GM19397 (cell line): ENCODE measurements around the gene SAV1.
"Not testable (repeated sequence)": the region's sequence is repeated elsewhere in the genome, so short reads cannot be mapped to it uniquely, and the experiment has no call there.

ENCODE experiments used
- ATAC-seq: cut with Tn5 transposase; IDR thresholded peaks from one replicate; pipeline ENCODE4 v1.9.1; 2021; ENCODE audit warnings: mild to moderate bottlenecking, moderate library complexity; ENCODE audit not compliant: unreplicated experiment

SAV1 gene

DNA sequence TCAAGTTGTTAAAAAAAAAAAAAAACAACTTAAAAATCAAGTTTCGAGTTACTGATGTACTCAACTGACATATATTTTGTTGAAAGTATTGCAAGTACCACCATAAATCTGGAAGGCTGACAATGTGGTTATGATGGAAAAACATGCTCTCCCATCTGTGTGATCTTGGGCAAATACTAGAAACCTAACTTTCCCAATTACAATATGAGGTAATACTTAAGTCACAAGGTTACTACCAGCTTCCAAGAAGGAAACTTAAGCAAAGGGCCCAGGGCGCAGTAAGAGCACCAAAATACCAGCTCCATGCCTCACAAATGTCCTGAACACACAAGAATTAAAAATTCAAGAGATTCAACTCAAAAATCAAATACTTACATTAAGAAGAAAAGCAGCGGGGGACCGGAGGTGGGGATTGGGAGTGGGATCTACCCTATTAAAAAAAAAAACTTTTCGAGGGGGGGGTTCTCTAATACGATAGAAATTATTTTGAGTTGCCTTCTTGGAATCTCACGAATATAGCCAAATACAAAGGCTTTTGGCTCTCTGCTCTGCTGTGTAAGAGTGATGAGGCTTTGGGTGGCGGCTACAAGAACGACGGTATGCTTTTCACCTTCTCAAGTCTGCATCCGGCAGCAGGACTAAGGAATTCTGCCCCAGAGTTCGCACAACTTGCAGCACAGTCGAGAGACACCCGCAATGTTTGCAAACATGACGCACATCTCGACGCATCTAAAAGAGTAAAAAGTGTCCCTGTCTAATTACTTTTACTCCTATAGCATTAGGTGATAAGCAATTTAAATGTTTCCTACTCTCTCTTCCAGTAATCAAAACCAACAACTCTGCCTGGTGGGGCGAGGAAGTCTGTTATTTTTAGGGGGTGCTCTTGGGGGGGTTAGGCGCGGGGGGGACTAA is 1.1 kb downstream of the SAV1 start:
- no peak for ATAC-seq

DNA sequence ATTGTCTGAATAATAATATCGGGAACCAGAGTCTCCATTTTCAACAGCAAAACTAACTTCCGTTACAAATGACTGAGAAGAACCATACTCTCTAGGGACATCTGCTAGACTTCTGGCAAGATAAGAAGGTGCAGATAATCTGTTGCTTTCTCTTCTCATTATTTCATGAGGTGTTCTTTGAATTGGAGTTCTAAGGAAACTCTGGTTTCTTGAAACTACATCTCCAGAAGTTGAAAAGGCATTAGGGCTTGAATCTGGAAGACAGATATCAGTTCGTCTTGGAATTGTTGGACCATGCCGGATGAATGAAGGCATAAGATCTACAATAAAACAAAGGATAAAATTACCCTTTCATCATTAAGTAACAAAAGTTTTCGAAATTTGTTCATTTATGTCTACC is 2.8 kb downstream of the SAV1 start:
- not testable (repeated sequence) for ATAC-seq

DNA sequence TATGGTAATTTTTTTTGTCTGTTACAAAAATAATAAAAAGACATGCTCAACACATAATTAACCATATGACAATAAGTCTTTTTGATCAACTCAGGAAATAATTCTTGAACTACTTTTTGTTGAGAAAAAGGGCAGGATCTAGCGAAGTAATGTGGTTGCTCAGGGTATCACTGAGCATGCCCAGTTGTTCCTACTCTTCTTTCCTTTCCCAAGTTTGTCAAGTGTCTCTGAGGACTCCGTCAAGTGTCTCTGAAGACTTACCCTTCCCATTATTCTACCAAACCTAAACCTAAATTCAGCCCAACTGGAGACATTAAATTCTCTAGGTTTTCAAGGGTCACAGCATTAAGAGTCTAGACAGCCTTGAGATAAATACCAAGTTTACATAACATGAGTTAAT is 3.5 kb downstream of the SAV1 start:
- ATAC-seq = not testable (repeated sequence)

DNA sequence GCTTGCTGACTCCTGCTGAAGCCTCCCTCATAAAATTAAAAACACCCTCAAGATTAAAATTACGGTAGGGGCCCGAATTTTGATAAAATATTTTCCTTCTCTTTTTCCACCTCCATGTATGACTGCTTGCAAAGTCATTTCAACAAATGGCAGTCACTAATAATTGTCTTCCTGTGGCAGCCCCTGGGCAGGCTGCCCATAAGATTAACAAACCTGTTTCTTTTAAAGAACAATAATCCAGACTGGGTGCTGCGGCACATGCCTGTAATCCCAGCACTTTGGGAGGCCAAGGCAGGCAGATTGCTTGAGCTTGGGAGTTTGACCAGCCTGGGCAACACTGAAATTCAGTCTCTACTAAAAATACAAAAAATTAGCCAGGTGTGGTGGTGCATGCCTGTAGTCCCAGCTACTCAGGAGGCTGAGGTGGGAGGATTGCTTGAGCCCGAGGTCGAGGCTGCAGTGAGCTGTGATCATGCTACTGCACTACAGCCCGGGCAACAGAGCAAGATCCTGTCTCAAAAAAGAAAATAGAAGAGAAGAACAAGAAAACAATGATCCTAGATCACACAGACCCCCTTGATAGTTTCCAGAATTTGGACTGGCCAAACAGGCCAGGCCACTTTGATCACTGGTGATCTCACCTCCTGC is 8.7 kb downstream of the SAV1 start:
- no peak for ATAC-seq

GRCh38 chr14:50658203-50658602 is 9.9 kb downstream of the SAV1 start:
- no peak for ATAC-seq

- no peak for ATAC-seq
Measured at GRCh38 chr14:50657753-50658152, 10.4 kb downstream of the SAV1 start.

- no peak for ATAC-seq
Measured at GRCh38 chr14:50656776-50657175, 11.3 kb downstream of the SAV1 start.

DNA sequence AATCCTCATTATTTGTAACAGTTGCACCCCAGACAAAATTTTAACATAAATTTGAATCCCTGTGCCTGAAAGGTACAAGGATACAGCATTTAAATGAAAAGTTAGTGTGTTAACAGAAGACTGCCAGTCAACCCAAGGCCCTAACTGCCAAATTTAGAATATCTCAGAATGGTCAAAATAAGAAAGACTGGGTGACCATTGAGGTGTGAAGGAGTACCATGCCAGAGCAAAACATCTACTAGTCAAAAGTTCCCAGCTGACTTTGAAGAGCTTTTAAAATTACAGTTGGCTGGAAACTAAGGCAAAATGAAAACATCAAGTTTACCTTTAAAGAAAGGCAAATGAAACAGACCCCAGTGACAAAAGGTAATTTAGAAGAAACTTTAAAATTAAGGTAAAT is 18.4 kb downstream of the SAV1 start:
- ATAC-seq = no peak

GRCh38 chr14:50647753-50648152 is 20.4 kb downstream of the SAV1 start:
- no peak for ATAC-seq

GRCh38 chr14:50647282-50647681 is 20.8 kb downstream of the SAV1 start:
- ATAC-seq = peak; percentile 91

DNA sequence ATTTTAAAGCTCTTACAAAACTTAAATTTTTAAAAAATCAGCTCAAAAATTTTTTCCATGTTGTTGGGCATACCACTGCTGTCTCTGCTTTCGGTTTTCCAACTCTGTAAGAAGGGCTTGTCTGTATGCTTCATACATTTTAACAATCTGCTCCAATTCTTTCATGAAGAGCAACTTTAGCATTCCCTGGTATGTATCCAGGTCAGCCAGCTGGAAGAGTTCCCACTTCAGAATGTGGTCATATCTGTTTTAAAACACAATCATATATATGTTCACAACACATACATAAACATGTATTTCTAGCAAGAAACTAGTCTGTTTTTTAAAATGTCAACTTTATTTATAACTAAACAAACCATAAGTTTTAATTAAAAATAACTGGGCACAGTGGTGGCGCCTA is 33.0 kb downstream of the SAV1 start:
- ATAC-seq = no peak

DNA sequence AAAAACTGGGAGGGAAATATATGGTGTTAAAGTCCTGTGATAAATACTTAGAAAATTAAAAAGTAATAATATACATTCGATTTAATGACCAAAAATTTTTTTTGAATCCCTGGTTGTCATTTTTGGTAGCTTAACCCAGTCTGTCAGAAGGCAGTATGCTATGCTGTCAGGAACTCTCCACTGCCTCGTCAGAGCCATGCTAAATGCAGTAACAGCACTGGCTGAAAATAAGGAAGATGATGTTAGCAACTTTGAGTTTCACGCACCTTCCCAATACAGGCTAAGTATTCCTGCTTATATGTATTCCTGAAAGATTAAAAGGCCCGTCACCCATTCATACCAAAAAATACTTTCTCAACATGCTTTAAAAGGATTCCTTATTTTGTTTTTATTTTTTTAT is 34.2 kb downstream of the SAV1 start:
- ATAC-seq = no peak

DNA sequence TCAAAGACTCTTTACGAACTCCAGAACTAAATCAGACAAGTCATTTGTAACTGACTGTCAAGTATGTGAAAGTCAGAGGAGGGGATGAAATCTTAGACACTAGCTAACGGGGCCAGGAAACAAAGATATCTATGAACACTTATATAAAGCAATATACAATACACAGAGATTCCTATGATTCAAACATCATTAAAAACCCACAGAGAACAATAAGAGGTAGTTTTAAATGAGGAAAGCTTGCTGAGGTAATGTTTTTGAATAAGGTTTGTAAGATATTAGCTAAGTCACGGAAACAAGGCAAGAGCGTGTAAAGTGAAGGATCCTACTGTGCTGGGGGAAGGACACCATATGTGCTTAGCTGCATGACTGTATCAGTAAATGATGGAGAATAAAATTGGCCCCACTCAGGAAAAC is 36.7 kb downstream of the SAV1 start:
- no peak for ATAC-seq

DNA sequence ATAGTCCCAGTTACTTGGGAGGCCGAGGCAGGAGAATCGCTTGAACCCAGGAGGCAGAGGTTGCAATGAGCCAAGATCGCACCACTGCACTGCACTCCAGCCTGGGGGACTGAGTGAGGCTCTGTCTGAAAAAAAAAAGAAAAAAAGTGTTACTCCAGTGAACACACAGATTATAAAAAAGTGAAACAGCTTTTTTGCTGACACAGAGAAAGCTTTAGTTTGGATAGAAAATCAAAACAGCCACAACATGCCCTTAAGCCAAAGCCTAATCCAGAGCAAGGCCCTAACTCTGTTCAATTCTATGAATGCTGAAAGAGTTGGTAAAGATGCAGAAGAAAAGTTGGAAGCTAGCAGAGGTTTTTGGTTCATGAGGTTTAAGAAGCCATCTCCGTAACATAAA is 43.2 kb downstream of the SAV1 start:
- ATAC-seq = not testable (repeated sequence)

DNA sequence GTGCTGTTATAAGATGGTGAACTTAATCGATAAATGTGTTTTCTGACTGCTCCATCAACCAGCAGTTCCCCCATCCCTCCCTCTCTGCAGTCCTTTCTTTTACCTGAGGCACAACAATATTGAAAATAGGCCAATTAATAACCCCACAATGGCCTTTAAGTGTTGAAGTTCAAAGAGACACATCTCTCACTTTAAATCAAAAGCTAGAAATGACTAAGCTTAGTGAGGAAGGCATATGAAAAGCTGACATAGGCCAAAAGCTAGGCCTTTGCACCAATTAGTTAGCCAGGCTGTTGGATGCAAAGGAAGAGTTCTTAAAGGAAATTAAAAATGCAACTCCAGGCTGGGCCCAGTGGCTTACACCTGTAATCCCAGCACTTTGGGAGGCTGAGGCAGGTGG is 43.7 kb downstream of the SAV1 start:
- ATAC-seq = no peak

DNA sequence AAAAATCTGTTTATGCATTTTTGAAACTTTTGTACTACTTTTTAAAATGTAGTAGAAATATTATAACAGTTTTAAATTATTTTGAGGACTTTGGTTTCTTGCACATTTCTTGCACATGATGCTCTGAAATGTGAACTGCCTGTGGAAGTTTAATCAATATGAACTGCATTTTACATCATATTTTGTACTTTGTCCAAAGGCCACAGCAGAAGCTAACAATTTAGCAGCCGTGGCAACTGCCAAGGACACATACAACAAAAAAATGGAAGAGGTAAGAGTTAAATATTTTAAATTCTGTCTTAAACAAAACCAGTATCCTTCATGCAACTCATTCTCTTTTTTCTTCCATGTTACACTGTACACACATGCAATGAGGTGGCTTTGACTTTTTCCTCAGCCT is 45.1 kb downstream of the SAV1 start:
- no peak for ATAC-seq

GRCh38 chr14:50620341-50620740 is 47.8 kb downstream of the SAV1 start:
- no peak for ATAC-seq

DNA sequence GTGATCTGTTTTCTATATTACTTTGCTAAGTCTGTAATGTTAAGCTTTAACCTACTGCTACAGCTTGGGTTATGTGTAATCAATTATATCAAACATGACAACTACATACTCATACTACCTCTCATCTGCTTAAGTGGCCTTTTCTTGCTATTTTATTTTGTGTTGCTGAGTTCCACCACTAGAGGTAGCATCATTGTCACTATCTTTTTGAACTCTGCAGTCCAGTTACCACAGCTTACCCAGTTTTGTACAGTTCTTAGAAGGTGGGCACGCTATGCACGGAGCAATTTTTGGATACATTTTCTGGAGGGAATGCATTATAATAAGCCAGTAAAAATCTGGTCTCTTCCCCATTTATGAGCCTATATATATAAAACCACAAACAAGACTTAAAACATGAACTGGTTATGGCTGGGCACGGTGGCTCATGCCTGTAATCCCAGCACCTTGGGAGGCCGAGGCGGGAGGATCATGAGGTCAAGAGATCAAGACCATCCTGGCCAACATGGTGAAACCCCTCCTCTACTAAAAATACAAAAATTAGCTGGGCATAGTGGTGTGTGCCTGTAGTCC is 48.5 kb downstream of the SAV1 start:
- ATAC-seq = no peak

- no peak for ATAC-seq
Measured at GRCh38 chr14:50616275-50616674, 51.8 kb downstream of the SAV1 start.

DNA sequence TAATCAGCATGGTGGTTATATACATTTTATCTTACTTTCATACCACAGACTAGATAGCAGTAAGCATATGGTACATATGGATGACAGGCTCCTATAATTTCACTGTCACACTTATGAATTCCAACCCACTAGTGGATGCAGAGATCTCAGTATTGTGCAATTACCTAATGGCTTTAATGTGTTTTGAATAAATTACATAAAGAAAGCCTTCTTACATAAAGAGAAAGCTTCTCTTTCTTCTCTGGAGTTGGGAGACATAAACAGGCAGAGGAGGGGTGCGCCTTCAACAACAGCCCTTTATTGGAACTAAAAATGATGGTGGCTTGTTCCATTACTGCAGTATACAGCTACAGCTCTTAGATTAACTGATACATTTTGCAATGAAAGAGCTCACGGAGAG is 52.6 kb downstream of the SAV1 start:
- ATAC-seq = no peak

DNA sequence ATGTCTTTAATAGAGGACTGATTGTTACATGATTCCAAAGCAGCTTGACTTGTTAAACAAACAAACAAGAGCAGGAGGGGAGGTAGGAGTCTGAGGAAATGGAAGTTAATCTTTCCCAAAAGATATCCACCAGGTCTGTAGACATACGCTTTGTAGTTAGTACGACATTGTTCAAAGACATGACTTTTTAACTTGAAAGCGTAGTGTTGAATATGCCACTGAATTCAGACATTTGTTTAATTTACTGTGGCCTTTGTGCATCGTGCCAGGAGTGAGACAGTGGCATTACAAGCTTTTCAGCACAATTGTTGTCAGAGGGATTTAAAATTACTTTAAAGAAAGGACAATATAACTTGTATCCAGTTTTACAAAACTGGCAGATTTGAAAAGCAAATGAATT is 53.0 kb downstream of the SAV1 start:
- ATAC-seq = no peak

DNA sequence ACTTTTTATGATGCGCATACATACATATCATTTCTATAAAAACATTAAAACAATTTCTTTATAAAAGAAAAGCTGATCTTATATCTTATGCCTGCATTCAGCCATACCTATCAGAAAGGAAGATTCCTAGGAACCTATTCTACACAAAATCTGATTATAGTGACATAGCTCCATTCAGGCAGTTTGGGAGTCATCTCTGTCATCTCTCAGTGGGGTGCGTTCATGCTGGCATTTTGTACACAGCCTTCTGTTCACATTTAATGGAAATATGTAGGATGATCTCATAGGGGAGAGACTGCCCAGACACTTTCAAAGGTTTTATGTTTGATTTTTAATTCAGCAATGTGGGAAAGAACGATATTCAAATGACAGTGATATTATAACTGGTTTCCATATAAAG is 55.3 kb downstream of the SAV1 start:
- ATAC-seq = no peak
